HG03196 (cell line): ENCODE measurements around the gene MAN2A1.
"Not testable (repeated sequence)": the region's sequence is repeated elsewhere in the genome, so short reads cannot be mapped to it uniquely, and the experiment has no call there.

Source experiments
- ATAC-seq: cut with Tn5 transposase; IDR thresholded peaks from one replicate; pipeline ENCODE4 v1.9.1; 2021; ENCODE audit not compliant: unreplicated experiment

The MAN2A1 gene

GRCh38 chr5:109750463-109750862, 60.7 kb downstream of the MAN2A1 start:
- ATAC-seq, result no peak

DNA sequence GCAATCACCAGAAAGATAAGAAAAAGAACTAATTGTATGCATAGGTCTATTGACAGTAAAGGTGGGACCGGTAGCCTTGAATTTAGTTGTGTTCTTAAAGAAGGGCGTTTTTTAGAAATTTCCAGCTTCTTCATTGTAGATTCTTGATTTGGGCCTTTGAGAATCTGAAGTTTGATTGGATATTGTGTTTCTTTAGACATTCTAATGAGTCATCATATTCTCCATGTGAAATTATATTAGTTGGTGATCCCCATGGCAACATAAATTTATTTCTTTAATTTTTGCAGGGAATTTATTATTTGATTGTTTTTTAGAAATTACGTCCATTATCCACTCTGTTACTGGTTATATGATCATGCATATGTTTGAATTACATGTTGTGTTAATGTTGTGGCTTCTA, 63.6 kb downstream of the MAN2A1 start:
- ATAC-seq, result no peak

DNA sequence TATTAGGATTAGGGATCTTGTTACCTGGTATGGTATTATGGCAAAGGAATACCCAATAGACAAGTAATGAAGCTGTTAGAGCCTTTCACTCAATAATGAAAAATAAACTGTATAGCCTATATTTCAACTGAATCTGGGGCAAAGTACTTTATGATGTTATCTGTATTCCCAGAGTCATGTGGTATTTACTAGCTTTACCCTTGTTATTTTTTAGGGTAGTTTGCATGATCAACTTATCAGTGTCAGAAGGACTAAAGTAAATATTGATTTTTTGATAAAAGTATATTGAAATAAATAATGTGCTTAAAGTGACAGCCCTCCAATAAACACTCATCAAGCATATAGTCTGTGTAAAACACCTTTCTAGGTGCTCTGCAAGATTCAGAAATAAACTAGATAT, 64.6 kb downstream of the MAN2A1 start:
- no peak for ATAC-seq

GRCh38 chr5:109755761-109756160, 66.0 kb downstream of the MAN2A1 start:
- ATAC-seq, result no peak

DNA sequence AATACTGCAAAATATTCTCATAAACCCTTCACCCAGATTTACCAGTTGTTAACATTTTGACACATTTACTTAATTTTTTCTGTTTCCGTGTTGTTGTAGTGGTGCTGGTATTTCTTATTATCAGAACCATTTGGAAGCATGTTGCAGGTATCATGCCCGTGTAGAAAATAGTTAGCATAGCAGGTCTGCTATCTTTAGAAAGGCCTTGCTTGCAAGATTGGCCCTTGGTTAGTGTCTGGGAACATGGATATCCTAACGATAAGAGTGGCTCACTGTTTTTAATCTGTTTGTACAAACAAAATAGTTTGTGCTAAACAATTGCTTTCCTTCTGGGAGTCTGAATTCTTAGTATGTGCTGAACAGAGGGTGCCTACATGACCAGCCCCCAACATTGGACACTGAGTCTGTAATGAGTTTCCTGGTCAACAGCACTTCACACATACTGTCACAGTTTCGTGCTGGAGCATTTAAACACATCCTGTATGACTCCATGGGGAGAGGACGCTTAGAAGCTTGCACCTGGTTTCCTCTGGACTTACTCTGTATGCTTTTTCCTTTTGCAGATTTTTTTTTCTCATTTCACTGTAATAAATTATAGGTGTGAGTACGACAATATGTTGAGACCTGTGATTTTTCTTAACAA, 66.9 kb downstream of the MAN2A1 start:
- no peak for ATAC-seq

GRCh38 chr5:109757490-109757889, 67.8 kb downstream of the MAN2A1 start:
- ATAC-seq, result no peak

DNA sequence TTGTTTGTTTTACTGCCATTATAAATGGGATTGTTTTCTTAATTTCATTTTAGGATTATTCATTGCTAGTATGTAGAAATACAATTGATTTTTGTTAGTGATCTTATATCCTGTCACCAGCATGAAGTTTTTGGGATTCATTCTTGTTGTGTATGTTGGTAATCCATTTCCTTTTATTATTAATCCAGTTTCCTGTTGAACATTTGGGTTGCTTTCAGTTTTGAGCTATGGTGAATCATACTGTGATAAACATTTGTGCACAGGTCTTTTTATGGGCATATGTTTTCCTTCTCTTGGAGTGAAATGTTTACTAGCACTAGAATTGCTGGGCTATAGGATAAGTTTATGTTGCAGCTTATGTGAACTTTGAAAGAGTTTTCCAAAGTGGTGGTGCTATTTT, 69.6 kb downstream of the MAN2A1 start:
- no peak for ATAC-seq

- ATAC-seq, result not testable (repeated sequence)
Observed at GRCh38 chr5:109760130-109760529, 70.4 kb downstream of the MAN2A1 start.

GRCh38 chr5:109762821-109763220, 73.1 kb downstream of the MAN2A1 start:
- ATAC-seq, result no peak

GRCh38 chr5:109767184-109767995, 77.7 kb downstream of the MAN2A1 start:
- ATAC-seq, result no peak

DNA sequence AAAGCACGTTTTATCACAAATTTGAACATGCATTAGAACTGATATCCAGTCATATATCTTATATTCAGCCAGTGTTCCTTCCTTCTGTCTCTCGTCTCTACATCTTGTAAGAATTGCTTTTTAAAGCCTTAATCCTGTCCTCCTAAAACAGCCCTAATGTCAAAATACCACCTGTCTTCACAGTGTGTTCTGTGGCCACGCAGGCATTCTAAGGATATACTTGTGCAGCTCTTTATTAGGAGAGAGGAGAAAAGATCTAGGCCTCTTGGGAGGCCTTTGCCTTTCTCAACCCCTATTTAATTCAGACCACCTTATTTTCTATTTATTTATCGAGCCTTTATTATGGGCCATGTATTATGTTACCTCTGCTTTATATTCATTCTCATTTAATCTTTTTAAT, 78.3 kb downstream of the MAN2A1 start:
- ATAC-seq, result no peak

- no peak for ATAC-seq
Observed at GRCh38 chr5:109769597-109770291, 80.0 kb downstream of the MAN2A1 start.

GRCh38 chr5:109775130-109775529, 85.4 kb downstream of the MAN2A1 start:
- no peak for ATAC-seq

- ATAC-seq, result no peak
Observed at GRCh38 chr5:109779036-109779735, 89.5 kb downstream of the MAN2A1 start.

GRCh38 chr5:109784687-109785086, 95.0 kb downstream of the MAN2A1 start:
- ATAC-seq, result no peak

GRCh38 chr5:109786206-109786855, 96.6 kb downstream of the MAN2A1 start:
- no peak for ATAC-seq

- peak; percentile 92 for ATAC-seq
Observed at GRCh38 chr5:109788596-109788995, 98.9 kb downstream of the MAN2A1 start.

GRCh38 chr5:109792613-109793012, 102.9 kb downstream of the MAN2A1 start:
- ATAC-seq, result no peak

GRCh38 chr5:109803854-109804253, 114.1 kb downstream of the MAN2A1 start:
- no peak for ATAC-seq

DNA sequence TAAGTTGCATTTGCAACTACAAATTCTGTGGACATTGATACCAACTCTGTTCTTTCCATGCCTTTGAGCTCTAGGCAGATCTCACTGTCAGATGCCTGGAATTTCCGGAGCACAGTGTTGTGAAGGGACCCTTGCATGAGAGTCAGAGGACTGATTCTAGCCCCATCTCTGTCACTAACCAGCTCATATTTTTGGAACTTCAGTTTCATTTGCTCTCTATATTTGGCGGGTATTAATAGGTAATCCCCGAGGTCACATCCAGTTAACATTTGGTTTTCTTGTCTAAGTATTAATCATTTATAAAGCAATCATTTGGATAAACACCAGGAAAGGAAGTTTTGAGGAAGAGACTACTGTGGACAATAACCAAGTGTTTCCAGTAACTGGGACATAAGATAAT, 115.7 kb downstream of the MAN2A1 start:
- peak; percentile 55 for ATAC-seq

DNA sequence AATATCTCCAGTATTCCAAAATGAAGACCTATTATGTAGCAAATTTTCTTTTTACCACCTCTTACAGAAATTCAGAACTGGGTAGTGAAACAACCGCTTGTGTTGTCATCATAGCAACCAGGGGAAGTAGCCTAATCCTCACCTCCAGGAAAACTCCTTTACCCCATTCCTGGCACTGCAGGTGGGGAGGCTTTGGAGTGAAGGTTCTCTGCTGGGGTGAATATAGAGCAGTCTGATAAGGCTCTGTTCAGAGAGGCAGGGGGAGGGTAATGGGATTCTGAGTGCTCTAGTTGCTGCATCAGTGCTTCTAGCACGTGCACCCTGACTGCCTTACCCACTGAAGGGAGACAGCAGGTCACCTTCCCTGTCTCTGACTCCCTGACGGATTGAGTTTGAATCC, 116.2 kb downstream of the MAN2A1 start:
- peak; percentile 42 for ATAC-seq
